ENCODE data around the gene TMEM127.

TMEM127 gene

GRCh38 chr2:96204836-96205624 lies 60.8 kb downstream of the TMEM127 start:
- DNase-seq (ENCODE audit: low read depth), result peak; percentile 53

- peak; percentile 22 for DNase-seq (ENCODE audit: low read depth)
Observed at GRCh38 chr2:96203130-96204028, 62.4 kb downstream of the TMEM127 start.

- DNase-seq (ENCODE audit: low read depth), result peak; percentile 70
Observed at GRCh38 chr2:96202152-96202854, 63.5 kb downstream of the TMEM127 start.

GRCh38 chr2:96201338-96201737 lies 64.5 kb downstream of the TMEM127 start:
- DNase-seq (ENCODE audit: low read depth), result no peak

- DNase-seq (ENCODE audit: low read depth), result no peak
Observed at GRCh38 chr2:96198921-96199320, 66.9 kb downstream of the TMEM127 start.
